Measurements from ENCODE around the gene CTNNAL1.
"Not testable (repeated sequence)": the region's sequence is repeated elsewhere in the genome, so short reads cannot be mapped to it uniquely, and the experiment has no call there.

Gene CTNNAL1

DNA sequence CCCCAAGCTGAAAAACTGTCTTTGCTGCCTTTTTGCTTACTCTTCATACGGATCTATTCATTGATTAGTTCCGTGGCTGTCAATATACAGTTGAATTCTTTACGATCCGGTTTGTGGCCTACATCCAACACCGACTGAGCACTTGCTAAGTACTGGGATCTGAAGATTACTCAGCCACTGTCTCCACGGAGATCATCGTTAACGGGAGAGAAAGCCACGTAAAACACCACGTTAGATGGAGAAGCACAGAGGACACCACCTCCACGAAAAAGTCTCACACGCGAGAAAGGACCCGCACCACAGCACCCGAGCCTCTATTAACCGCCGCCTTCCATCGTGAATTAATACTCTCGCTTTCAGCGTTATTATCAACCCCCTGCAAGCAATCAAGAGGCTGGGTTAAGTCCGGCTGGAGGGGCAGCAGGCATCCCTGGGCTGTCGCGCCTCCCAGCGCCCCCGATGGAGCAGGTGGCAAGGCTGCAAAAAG lies 80.0 kb downstream of the CTNNAL1 start:
- H3K4me3 ChIP-seq (ENCODE audit: low read depth, low read length) = peak overlapping the region; percentile 95
- peaks cover 7% of the 10 kb centered on the region for H3K36me3 ChIP-seq (replicated peaks)
- in situ Hi-C loops (cut with HindIII; ENCODE audit: low pct_ligation_motif_present, low sequenced_read_pairs) = no loop called here
- TF ChIP-seq, protein P1, sequence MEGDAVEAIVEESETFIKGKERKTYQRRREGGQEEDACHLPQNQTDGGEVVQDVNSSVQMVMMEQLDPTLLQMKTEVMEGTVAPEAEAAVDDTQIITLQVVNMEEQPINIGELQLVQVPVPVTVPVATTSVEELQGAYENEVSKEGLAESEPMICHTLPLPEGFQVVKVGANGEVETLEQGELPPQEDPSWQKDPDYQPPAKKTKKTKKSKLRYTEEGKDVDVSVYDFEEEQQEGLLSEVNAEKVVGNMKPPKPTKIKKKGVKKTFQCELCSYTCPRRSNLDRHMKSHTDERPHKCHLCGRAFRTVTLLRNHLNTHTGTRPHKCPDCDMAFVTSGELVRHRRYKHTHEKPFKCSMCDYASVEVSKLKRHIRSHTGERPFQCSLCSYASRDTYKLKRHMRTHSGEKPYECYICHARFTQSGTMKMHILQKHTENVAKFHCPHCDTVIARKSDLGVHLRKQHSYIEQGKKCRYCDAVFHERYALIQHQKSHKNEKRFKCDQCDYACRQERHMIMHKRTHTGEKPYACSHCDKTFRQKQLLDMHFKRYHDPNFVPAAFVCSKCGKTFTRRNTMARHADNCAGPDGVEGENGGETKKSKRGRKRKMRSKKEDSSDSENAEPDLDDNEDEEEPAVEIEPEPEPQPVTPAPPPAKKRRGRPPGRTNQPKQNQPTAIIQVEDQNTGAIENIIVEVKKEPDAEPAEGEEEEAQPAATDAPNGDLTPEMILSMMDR (IDR thresholded peaks at IDR 0.05; ENCODE audit: low read depth, low read length, missing control alignments) = no peak
- no peaks in the 10 kb centered on the region for H3K27me3 ChIP-seq (replicated peaks)
- H3K27ac ChIP-seq = peak overlapping the region; percentile 82
- peak; percentile 12 for DNase-seq

- in situ Hi-C loops (cut with HindIII; ENCODE audit: low pct_ligation_motif_present, low sequenced_read_pairs) = no loop called here
- Histone ChIP-seq H3K4me3 (ENCODE audit: low read depth, low read length) (no peak overlapping the region), H3K27ac (no peak overlapping the region), H3K36me3 (replicated peaks) (peaks cover 37% of the 10 kb centered on the region), H3K27me3 (replicated peaks) (no peaks in the 10 kb centered on the region)
- TF ChIP-seq, protein P1 (IDR thresholded peaks at IDR 0.05; ENCODE audit: low read depth, low read length, missing control alignments) = no peak
- no peak for DNase-seq
Observed at GRCh38 chr9:108928386-108928785, 84.9 kb downstream of the CTNNAL1 start.

- Histone ChIP-seq H3K27me3 (replicated peaks) (no peaks in the 10 kb centered on the region), H3K27ac (no peak overlapping the region), H3K4me3 (ENCODE audit: low read depth, low read length) (no peak overlapping the region), H3K36me3 (replicated peaks) (peaks cover 55% of the 10 kb centered on the region)
- in situ Hi-C loops (cut with HindIII; ENCODE audit: low pct_ligation_motif_present, low sequenced_read_pairs) = no loop called here
- no peak for DNase-seq
- TF ChIP-seq, protein P1 (IDR thresholded peaks at IDR 0.05; ENCODE audit: low read depth, low read length, missing control alignments) = no peak
Observed at GRCh38 chr9:108924466-108924865, 88.8 kb downstream of the CTNNAL1 start.

- Histone ChIP-seq H3K36me3 (replicated peaks) (peaks cover 49% of the 10 kb centered on the region), H3K27me3 (replicated peaks) (no peaks in the 10 kb centered on the region), H3K27ac (no peak overlapping the region), H3K4me3 (ENCODE audit: low read depth, low read length) (no peak overlapping the region)
- in situ Hi-C loops (cut with HindIII; ENCODE audit: low pct_ligation_motif_present, low sequenced_read_pairs) = no loop called here
- no peak for DNase-seq
- TF ChIP-seq, protein P1 (IDR thresholded peaks at IDR 0.05; ENCODE audit: low read depth, low read length, missing control alignments) = no peak
Observed at GRCh38 chr9:108921200-108921599, 92.1 kb downstream of the CTNNAL1 start.

DNA sequence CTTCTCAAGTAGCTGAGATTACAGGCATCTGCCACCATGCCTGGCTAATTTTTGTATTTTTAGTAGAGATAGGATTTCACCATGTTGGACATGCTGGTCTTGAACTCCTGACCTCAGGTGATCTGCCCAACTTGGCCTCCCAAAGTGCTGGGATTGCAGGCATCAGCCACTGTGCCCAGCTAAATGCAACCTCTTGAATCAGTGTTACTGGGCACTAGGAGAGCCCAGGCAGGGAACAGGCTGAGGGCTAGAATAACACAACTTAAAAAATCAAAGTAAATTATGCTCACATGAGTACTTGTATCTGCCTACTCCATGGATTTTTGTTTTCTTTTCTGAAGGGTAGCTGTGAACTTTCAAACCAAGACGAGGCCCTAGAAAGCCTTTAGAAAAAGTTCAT lies 92.9 kb downstream of the CTNNAL1 start:
- H3K27ac ChIP-seq; H3K4me3 ChIP-seq (ENCODE audit: low read depth, low read length); DNase-seq; H3K27me3 ChIP-seq (replicated peaks); in situ Hi-C loops (cut with HindIII; ENCODE audit: low pct_ligation_motif_present, low sequenced_read_pairs): not testable (repeated sequence)
- peaks cover 44% of the 10 kb centered on the region for H3K36me3 ChIP-seq (replicated peaks)

DNA sequence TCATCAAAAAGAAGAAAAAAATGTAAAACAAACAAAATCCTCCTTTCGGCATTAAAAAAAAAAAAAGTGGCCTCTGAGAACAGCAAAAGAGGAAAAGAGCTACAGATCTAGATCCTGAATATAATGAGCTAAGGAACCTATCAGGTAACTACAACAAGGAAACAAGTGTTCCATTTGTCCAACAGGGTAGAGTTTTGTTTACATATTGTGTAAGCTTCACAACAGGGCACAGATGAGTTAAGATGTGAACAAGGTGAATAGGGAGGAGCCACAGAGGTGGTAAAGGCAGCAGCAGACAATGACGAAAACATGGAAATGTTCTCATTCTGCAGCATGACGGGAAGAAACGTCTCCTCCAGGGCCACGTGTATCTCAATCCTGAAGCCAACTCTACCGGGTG lies 93.8 kb downstream of the CTNNAL1 start:
- Histone ChIP-seq H3K4me3 (ENCODE audit: low read depth, low read length) (no peak overlapping the region), H3K27me3 (replicated peaks) (no peaks in the 10 kb centered on the region), H3K36me3 (replicated peaks) (peaks cover 41% of the 10 kb centered on the region), H3K27ac (no peak overlapping the region)
- TF ChIP-seq, protein P1 (IDR thresholded peaks at IDR 0.05; ENCODE audit: low read depth, low read length, missing control alignments) = no peak
- in situ Hi-C loops (cut with HindIII; ENCODE audit: low pct_ligation_motif_present, low sequenced_read_pairs) = no loop called here
- DNase-seq = no peak

All from brain microvascular endothelial cell (primary cell).